HG02840 (cell line): Measurements from ENCODE around the gene ITM2C.

Experiments used
- ATAC-seq: cut with Tn5 transposase; IDR thresholded peaks from one replicate; pipeline ENCODE4 v1.9.1; 2021; ENCODE audit warnings: mild to moderate bottlenecking, moderate library complexity, moderate number of reproducible peaks; ENCODE audit not compliant: unreplicated experiment, low FRiP score

The ITM2C gene

DNA sequence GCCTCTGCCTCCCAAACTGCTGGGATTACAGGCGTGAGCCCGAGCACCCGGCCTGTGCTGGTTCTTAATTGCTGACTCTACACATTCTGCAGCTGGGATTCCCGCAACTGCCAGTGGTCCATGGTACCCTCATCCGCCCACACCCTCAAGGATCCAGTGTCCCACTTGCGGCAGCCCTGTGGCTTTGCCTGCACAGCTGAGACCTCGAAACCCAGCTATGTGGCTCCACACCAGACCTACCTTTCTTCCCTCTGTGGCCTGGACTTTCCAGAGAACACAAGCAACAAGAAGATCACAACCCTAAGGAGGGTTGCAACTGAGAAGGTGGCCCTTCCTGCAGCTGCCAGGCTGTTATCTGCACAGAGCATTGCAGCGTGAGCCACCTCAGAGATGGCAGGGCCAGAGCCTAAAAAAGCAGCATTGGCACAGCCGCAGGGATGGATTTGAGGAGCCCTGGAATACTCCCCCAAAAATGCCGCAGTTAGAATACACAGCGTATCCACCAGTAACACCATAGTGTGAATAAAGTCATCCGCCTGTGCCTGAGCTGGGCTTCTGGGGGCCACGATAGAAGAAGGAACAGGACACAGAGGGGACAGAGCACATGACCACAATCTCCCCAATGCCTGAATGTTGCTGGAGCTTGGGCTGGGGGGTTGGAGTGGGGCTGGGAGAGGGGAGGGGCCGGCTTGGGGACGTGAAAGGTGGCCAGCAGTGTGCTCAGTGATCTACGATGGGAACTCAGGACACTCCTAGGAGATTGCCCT is 58.4 kb downstream of the ITM2C start:
- no peak for ATAC-seq

- ATAC-seq, result no peak
Observed at GRCh38 chr2:230924092-230924469, 59.3 kb downstream of the ITM2C start.

DNA sequence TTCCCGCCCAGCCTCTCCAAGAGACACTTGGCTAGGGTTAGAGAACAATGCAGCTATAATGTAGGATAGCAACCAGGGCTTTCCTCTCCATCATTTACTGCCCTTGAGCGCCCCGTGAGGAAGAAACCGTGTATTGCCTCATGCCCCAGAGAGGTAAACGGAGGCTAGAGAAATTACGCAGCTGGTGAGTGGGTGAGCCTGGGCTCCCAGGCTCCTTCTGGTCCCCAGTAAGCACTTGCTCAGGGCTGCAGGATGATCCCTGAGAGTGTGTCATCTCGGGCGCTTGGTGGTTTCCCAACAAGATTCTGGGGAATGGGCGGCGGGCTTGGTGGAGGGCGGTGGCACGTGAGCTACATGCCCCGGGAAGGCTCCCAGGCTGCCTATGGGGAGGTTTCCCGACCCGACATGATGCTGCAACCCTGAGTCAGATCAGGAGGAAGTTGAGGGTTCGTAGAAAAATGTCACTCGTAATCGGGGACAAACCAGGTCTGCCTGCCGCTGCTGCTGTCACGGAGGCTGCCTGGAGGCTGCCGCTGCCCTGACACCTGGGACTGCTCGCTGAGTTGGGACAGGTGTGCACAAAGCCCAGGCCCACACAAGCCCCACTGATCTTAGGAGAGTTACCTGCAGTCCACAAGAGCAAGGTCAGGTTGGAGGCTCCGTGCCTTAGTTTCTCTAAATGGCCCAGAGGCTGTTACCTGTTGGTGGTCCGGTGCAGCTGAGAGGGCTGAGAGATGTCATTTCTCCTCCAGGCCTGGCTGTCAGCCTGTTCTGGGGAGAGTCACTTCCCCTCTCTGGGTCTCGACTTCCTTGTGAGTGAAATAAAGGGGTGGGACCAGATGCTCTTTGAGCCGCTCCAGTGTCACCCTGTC is 60.0 kb downstream of the ITM2C start, which contains the start of gene GPR55:
TSS of gene GPR55 (minus strand) at position 773 of the 872 bp plus-strand sequence. CDS start 14,280 bp downstream, outside the sequence.
- ATAC-seq, result no peak

GRCh38 chr2:230925443-230925878 is 60.7 kb downstream of the ITM2C start:
- no peak for ATAC-seq

DNA sequence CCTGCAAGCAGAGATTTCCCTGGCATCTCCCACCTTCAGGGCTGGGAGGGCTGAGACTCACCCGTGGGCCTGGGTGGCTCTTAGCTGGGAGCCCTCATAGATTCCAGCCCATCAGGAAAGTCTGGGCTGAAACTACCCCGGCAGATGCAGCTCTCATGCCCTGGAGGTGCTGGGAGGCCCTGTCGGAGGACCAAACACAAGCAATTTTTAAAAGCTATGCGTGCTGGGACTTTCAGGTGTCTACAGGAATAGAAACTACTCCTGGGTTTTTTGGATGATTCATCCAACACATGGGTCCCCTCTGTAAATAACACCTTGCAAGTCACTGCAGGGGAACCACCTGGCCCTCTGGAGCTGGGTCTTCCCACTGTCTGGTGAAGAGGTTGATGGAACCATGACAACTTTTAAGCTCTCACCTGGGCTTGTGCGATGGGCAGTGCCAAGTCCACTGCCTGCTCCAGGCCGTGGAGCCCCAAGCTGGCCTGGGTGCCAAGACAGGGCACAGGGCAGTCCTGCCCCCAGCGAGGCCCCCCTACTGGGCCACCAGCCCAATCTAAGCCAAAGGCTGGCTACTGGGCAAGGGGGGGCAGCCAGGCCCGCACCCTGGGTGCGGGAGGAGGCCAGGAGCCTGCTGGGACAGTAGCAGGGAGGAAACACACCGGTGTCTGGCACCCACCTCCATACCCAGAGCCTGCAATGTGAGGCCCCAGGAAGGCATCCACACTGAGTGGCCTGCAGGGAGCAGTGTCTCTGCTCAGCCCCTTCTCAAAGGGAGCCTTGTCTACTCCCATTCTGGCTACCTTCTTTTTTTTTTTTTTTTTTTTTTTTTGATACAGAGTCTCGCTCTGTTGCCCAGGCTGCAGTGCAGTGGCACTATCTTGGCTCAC is 61.4 kb downstream of the ITM2C start:
- no peak for ATAC-seq

GRCh38 chr2:230927711-230928341 is 63.1 kb downstream of the ITM2C start:
- no peak for ATAC-seq
